SKM-1 (cell line): ENCODE results near the gene UBE2F.
"Not testable (repeated sequence)": the region's sequence is repeated elsewhere in the genome, so short reads cannot be mapped to it uniquely, and the experiment has no call there.

Experiments used
- DNase-seq: peaks from one replicate; lab custom pipeline; 2025; ENCODE audit not compliant: unreplicated experiment; lab: John Stamatoyannopoulos, UW

The UBE2F gene

DNA sequence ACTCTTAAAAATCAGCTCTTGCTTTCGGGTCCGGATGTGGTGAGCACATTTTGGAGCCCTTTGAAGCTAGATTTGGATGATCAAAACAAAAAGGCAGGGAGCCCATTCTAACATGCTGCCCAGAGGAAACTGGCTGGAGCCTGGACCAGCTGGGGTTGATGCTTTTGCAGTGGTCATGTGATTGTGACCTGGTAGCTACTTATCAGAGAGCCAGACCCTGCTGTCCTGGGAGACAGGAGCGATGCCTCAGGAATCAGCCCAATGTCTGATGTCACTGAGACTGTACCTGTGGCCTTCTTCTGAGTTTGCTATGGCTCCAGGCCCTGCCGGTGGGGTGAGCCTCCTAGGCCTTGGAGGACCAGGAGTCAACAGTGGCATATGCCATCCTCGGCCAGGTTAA lies 75.3 kb downstream of the UBE2F start:
- DNase-seq: no peak

- no peak for DNase-seq
Observed at GRCh38 chr2:238042849-238043584, 76.2 kb downstream of the UBE2F start.

DNA sequence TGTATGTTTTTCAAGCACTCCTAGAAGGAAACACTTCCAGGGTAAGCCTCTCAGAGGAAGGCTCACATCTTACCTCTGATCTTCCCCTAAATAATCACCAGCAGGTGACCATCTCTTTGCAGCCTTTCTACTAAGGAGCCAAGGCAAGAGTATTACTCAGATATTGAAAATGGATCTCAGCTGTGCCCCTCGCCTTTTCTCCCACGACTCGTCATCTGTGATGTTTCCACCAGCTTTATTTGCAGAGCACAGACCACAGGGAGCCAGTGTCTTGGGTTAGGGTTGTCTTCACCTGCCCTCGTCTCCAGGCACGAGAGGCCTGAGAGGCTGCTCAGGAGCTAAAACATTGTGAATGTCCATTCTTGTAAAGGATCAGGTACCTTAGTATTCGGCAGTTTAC lies 77.0 kb downstream of the UBE2F start:
- DNase-seq: no peak

DNA sequence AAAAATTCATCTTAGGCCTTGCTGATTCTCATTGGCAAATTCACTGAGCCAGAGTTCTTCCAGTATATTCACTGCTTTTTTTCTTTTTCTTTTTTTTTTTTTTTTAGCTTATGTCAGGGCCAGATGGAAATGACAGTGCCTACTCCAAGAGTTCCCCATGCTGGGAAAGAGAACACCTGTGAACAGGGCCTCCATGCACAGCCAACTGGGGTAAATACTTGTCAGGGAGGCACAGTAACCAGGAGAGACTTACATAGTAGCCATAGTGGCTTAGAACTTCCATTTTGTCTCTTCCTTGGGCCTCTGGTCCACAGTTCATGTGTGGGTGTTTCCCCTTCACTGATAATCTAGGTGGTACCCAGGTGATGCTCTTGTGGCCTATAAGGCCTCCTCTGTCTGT lies 78.8 kb downstream of the UBE2F start:
- DNase-seq: no peak

- no peak for DNase-seq
Observed at GRCh38 chr2:238046725-238047270, 80.0 kb downstream of the UBE2F start.

DNA sequence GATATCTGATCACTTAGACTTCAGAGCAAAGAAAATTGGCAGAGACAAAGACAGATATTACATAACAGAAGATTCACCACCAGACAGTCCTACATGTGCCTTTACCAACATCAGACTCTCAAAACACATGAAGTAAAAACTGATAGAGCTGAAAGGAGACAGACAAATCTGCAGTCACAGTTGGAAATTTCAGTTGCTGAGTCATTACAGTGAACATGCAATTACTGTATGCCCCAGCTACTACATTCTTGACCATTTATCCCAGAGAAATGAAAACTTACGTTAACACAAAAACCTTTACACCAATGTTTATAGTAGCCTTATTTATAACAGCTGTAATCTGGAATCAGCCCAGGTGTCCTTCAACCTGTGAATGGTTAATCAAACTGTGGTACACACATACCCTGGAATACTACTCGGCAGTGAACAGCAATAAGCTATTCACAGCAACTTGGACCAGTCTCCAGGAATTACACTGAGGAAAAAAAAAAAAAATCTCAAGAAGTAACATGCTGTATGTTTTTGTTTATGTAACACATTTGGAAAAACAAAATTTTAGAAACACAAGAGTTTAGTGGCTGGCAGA lies 86.5 kb downstream of the UBE2F start:
- DNase-seq: no peak

DNA sequence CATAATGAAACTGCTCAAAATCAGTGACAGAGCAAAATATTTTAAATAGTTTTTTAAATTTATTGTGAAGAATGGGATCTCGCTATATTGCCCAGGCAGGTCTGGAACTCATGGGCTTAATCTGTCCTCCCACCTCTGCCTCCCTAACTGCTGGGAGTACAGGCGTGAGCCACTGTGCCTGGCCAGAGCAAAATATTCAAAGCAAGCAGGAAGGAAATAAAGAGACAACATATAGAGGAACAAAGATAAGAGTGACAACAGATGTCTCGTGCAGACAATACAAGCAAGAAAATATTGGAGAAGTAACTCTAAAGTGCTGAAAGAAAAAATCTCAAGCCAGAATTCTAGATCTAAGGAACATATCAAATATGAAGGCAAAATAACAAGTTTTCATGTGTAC lies 89.0 kb downstream of the UBE2F start:
- DNase-seq: no peak

DNA sequence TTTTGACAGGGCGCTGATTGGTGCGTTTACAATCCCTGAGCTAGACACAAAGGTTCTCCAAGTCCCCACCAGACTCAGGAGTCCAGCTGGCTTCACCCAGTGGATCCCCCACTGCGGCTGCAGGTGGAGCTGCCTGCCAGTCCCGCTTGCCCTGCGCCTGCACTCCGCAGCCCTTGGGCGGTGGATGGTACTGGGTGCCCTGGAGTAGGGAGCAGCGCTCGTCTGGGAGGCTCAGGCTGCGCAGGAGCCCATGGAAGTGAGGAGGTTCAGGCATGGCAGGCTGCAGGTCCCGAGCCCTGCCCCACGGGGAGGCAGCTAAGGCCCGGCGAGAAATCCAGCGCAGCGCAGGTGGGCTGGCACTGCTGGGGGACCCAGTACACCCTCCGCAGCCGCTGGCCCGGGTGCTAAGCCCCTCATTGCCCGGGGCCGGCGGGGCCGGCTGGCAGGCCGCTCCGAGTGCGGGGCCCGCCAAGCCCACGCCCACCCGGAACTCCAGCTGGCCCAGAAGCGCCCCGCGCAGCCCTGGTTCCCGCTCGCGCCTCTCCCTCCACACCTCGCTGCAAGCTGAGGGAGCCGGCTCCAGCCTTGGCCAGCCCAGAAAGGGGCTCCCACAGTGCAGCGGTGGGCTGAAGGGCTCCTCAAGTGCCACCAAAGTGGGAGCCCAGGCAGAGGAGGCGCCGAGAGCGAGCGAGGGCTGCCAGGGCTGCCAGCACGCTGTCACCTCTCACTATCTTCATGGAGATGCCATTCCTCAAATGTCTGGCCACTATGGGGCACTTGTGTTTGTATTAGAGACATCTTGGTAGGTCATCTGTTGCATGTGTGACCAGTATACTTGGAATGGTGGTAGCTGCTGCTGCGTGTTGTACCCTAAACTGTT lies 91.1 kb downstream of the UBE2F start:
- not testable (repeated sequence) for DNase-seq

DNA sequence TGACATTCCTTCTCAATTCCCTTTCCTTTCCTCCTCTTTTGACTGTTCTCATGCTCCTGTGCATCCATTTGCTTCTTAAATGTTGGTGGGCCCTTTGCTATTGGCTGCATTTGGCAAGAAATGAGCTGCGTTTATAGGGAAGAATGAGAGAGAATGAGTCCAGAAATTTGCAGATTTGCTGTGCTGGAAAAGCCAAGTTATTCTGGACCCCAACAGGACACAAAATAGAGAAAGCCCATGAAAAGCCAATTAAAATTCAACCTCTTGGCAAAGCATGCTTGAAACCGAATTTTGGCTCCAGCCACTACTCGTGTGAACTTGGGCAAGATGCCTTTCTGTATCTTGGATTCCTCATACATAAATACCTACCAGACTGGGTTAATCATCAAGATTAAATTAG lies 92.7 kb downstream of the UBE2F start:
- DNase-seq: no peak

- DNase-seq: no peak
Observed at GRCh38 chr2:238060096-238060541, 93.3 kb downstream of the UBE2F start.

- peak; percentile 79 for DNase-seq
Observed at GRCh38 chr2:238060542-238061314, 93.9 kb downstream of the UBE2F start, which contains the start of gene SCLY. TSS of gene SCLY (plus strand) at chr2:238061001. CDS start at chr2:238061055, 54 bp downstream.

DNA sequence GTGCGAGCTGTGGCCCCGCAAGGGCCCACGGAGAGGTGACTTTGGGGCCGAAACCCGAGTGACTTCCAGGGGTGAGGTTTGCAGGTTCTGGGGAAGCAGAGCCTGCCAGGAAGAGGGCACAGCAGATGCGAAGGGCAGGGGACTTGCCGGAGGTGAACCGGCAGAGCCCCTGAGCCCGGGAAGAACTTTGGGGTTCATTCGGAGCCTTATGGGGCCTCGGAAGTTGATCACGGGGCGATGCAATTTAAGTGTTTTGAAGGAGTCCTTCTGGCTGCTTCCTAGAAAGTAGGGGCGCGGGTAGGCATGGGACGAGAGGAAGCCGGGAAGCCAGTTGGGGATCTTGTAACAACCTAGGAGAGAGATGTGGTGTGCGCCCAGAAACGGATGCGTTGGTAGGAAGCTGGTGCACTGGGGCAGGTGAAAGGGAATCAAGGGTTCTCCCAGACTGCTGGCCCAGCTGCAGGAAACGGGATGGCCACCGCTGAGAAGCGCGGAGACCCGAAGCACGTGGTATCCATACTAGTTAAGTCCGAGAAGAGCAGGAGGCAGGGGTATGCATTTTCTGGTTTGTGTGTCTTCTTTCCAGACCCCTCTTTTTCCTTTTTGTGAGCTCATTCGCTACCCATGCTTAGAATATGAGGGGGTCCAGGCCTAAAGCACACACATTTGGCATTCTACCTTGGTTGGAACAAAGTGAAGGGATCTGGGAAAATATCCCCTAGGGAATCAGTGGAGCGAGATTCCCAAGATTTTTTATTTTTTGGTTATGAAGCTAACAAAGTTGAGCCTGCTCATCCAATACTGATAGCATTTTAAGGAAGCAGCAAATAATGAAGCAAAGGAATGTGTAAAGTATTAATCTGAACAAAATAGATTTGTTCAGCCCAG lies 94.7 kb downstream of the UBE2F start:
- DNase-seq: no peak

- DNase-seq: no peak
Observed at GRCh38 chr2:238063414-238064189, 96.8 kb downstream of the UBE2F start.

GRCh38 chr2:238064376-238064775 lies 97.6 kb downstream of the UBE2F start:
- DNase-seq: no peak

GRCh38 chr2:238065071-238065846 lies 98.4 kb downstream of the UBE2F start:
- no peak for DNase-seq

GRCh38 chr2:238066218-238066617 lies 99.4 kb downstream of the UBE2F start:
- no peak for DNase-seq

GRCh38 chr2:238066718-238067117 lies 99.9 kb downstream of the UBE2F start:
- DNase-seq: not testable (repeated sequence)

DNA sequence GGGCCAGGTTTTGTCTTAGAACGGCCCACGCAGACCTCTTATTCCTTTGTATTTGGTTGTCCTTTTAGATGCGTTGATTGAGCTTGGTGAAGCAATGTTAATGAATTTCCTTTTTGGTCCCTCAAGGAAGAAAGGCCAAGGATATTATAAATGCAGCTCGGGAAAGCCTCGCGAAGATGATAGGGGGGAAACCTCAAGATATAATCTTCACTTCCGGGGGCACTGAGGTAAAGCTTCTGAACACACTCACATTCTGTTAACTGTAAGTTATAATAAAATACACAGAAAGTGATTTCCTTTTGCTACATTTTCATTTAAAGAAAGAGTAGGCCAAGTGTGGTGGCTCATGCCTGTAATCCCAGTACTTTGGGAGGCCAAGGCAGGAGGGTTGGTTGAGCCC lies 101.1 kb downstream of the UBE2F start:
- DNase-seq: no peak
